GM23338 (cell line): ENCODE results near the gene NINJ2.

Experiments
- CREB1 ChIP-seq: fragments of 250-450 bp; sonication (Bioruptor Pico); IDR thresholded peaks from 2 replicates; pipeline ENCODE4 v1.5.0; 2020; ENCODE audit warnings: low read depth, mild to moderate bottlenecking, moderate library complexity
- CTCF ChIP-seq, 2 experiments: fragments of 200-600 bp in 1 of 2; sonication (generic) in 1 of 2; conservative IDR thresholded peaks; 2 replicates each; pipeline versions ENCODE4 v1.5.1 to v1.6.1; 2016 to 2017; ENCODE audit warnings: antibody characterized with exemption in 2 of 2, low read depth in 2 of 2, mild to moderate bottlenecking in 2 of 2, moderate library complexity in 1 of 2
- EZH2 ChIP-seq: fragments of 200-600 bp; sonication (generic); IDR thresholded peaks from one replicate; pipeline ENCODE4 v1.8.0; 2017; ENCODE audit warnings: antibody characterized with exemption, mild to moderate bottlenecking, low read depth; ENCODE audit not compliant: unreplicated experiment
- EZH2phosphoT487 ChIP-seq: fragments of 200-600 bp; sonication (generic); IDR thresholded peaks from one replicate; pipeline ENCODE4 v1.8.1; 2018; ENCODE audit warnings: antibody characterized with exemption; ENCODE audit not compliant: unreplicated experiment
- JUNB ChIP-seq: IDR thresholded peaks from one replicate; pipeline ENCODE4 v1.6.1; 2016; ENCODE audit warnings: antibody characterized with exemption; ENCODE audit not compliant: unreplicated experiment
- NANOG ChIP-seq: IDR thresholded peaks from 2 replicates; pipeline ENCODE4 v1.6.1; 2016; ENCODE audit warnings: antibody characterized with exemption, borderline replicate concordance
- POLR2AphosphoS5 ChIP-seq: IDR thresholded peaks from 2 replicates; pipeline ENCODE4 v1.6.1; 2016; ENCODE audit warnings: antibody characterized with exemption, low read depth
- REST ChIP-seq: IDR thresholded peaks from one replicate; pipeline ENCODE4 v1.6.1; 2018; ENCODE audit warnings: antibody characterized with exemption; ENCODE audit not compliant: unreplicated experiment
- STAT1 ChIP-seq: IDR thresholded peaks from one replicate; pipeline ENCODE4 v1.6.1; 2016; ENCODE audit warnings: antibody characterized with exemption; ENCODE audit not compliant: unreplicated experiment
- ZNF114 ChIP-seq: fragments of 250-450 bp; sonication (Bioruptor Pico); IDR thresholded peaks from 2 replicates; pipeline ENCODE4 v1.5.0; 2020; ENCODE audit warnings: mild to moderate bottlenecking, moderate library complexity
- ZNF331 ChIP-seq: fragments of 250-450 bp; sonication (Bioruptor Pico); IDR thresholded peaks from 2 replicates; pipeline ENCODE4 v1.5.0; 2020; ENCODE audit warnings: low read depth, mild to moderate bottlenecking, moderate library complexity
- ZNF462 ChIP-seq: fragments of 250-450 bp; sonication (Bioruptor Pico); IDR thresholded peaks from 2 replicates; pipeline ENCODE4 v1.5.0; 2020; ENCODE audit warnings: mild to moderate bottlenecking, moderate library complexity
- TF ChIP-seq, protein P1 (sequence below): IDR thresholded peaks from 2 replicates; pipeline ENCODE4 v1.6.1; 2016; ENCODE audit warnings: antibody characterized with exemption

DNA sequence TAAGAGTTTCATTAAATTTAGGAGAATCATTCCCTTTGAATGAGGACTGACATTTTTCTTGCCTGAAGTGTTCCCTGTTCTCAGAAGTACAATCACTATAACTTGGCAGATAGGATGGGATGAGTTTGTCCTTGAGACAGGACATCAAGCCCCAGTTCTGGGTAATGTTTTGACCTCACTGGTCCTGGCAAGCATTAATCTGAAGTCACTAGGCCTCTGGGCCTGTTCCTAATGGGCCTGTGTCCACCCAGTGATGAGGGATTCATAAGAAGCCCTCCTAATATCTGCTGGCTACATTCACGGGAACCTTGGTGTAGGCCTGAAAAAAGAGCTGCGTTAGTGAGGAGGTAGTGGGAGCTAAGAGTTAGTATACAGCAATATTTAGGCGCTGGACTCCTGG lies 37.2 kb downstream of the NINJ2 start:
- TF ChIP-seq CTCF (conservative IDR thresholded peaks at IDR 0.05; ENCODE audit: low read depth in 2 of 2) (no peak), EZH2 (no peak), POLR2AphosphoS5 (no peak), EZH2phosphoT487 (no peak), REST (no peak), ZNF114 (CRISPR knock-in tag) (no peak), ZNF331 (CRISPR knock-in tag) (no peak), CREB1 (CRISPR knock-in tag) (no peak), JUNB (no peak), NANOG (no peak), STAT1 (no peak), ZNF462 (CRISPR knock-in tag) (no peak)
- TF ChIP-seq, protein P1, sequence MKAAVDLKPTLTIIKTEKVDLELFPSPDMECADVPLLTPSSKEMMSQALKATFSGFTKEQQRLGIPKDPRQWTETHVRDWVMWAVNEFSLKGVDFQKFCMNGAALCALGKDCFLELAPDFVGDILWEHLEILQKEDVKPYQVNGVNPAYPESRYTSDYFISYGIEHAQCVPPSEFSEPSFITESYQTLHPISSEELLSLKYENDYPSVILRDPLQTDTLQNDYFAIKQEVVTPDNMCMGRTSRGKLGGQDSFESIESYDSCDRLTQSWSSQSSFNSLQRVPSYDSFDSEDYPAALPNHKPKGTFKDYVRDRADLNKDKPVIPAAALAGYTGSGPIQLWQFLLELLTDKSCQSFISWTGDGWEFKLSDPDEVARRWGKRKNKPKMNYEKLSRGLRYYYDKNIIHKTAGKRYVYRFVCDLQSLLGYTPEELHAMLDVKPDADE = no peak
